Measurements from ENCODE around the gene NPIPB6.

DNA sequence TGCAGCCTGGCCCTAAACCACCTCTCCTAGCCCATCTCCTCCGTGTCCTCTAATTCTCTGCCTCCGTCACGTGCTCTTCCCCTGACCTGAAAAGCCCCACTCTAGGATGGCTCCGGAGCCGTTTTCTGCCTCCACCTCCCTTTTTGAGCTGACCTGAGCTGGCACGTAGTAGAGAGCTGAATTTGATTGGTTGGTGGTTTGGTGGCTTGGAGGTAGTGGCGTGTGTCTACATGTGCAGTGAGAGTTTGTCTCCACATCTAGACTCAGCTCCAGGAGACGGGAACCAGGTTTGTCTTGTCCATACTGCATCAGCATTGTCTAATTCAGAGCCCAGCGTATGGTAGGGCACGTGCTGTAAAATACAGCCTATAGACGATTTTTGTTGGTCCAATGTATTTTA, 68.0 kb downstream of the NPIPB6 start:
- TF ChIP-seq, protein P1, sequence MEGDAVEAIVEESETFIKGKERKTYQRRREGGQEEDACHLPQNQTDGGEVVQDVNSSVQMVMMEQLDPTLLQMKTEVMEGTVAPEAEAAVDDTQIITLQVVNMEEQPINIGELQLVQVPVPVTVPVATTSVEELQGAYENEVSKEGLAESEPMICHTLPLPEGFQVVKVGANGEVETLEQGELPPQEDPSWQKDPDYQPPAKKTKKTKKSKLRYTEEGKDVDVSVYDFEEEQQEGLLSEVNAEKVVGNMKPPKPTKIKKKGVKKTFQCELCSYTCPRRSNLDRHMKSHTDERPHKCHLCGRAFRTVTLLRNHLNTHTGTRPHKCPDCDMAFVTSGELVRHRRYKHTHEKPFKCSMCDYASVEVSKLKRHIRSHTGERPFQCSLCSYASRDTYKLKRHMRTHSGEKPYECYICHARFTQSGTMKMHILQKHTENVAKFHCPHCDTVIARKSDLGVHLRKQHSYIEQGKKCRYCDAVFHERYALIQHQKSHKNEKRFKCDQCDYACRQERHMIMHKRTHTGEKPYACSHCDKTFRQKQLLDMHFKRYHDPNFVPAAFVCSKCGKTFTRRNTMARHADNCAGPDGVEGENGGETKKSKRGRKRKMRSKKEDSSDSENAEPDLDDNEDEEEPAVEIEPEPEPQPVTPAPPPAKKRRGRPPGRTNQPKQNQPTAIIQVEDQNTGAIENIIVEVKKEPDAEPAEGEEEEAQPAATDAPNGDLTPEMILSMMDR (IDR thresholded peaks at IDR 0.05), result no peak
- no peak for TF ChIP-seq POLR2A (IDR thresholded peaks at IDR 0.05)
